ENCODE measurements around the gene PLS1.

- no peak for TF ChIP-seq CTCF (conservative IDR thresholded peaks at IDR 0.05; ENCODE audit: low read length)
- no peak for TF ChIP-seq EZH2phosphoT487 (IDR thresholded peaks at IDR 0.05; ENCODE audit: borderline replicate concordance, low read depth, low read length)
Observed at GRCh38 chr3:142734834-142735233, 138.6 kb downstream of the PLS1 start.

All from OCI-LY7 (cell line).